ENCODE results near the gene GPHN.

- TF ChIP-seq CTCF (IDR thresholded peaks at IDR 0.05) = no peak
- TF ChIP-seq POLR2A (IDR thresholded peaks at IDR 0.05) = no peak
These were observed 325.9 kb downstream of the GPHN start for GRCh38 chr14:66833816-66834215.

All from right lobe of liver (tissue), 4 donors.